Right lobe of liver (tissue), 4 donors: ENCODE measurements around the gene PRKAR1B.

Experiments used
- POLR2A ChIP-seq: fragments of 450-650 bp; IDR thresholded peaks from one replicate; pipeline ENCODE4 v1.6.1; 2017; ENCODE audit warnings: antibody characterized with exemption, mild to moderate bottlenecking
- TF ChIP-seq, protein P1 (sequence below), 4 donors: fragments of 200-600 bp in 3 of 4; fragments of 450-650 bp in 1 of 4; IDR thresholded peaks; one replicate each; pipeline versions ENCODE4 v1.5.1 to v1.8.0; 2016 to 2022; ENCODE audit warnings: antibody characterized with exemption in 4 of 4, mild to moderate bottlenecking in 2 of 4
- donor health status: DM: no; HTN: no; CAD: no.
- donor health status: DM: no; HTN: no; CAD: no.
- donor health status: DM: no; HTN: yes; CAD: no.

- TF ChIP-seq POLR2A, result no peak
- TF ChIP-seq, protein P1, sequence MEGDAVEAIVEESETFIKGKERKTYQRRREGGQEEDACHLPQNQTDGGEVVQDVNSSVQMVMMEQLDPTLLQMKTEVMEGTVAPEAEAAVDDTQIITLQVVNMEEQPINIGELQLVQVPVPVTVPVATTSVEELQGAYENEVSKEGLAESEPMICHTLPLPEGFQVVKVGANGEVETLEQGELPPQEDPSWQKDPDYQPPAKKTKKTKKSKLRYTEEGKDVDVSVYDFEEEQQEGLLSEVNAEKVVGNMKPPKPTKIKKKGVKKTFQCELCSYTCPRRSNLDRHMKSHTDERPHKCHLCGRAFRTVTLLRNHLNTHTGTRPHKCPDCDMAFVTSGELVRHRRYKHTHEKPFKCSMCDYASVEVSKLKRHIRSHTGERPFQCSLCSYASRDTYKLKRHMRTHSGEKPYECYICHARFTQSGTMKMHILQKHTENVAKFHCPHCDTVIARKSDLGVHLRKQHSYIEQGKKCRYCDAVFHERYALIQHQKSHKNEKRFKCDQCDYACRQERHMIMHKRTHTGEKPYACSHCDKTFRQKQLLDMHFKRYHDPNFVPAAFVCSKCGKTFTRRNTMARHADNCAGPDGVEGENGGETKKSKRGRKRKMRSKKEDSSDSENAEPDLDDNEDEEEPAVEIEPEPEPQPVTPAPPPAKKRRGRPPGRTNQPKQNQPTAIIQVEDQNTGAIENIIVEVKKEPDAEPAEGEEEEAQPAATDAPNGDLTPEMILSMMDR (IDR thresholded peaks at IDR 0.05), result no peak
Measured at GRCh38 chr7:711093-711921, 15.8 kb downstream of the PRKAR1B start.
